ENCODE results near the gene NKX6-1.

Gene NKX6-1

GRCh38 chr4:84498203-84498934 is 723 bp downstream of the NKX6-1 start:
- no peak for DNase-seq (ENCODE audit: low read depth)

- no peak for DNase-seq (ENCODE audit: low read depth)
Measured at GRCh38 chr4:84497504-84498202, 1.4 kb downstream of the NKX6-1 start.

GRCh38 chr4:84496706-84497503 is 2.2 kb downstream of the NKX6-1 start:
- DNase-seq (ENCODE audit: low read depth) = peak; percentile 38

GRCh38 chr4:84496331-84496705 is 2.8 kb downstream of the NKX6-1 start:
- DNase-seq (ENCODE audit: low read depth) = no peak

- no peak for DNase-seq (ENCODE audit: low read depth)
Measured at GRCh38 chr4:84495794-84496261, 3.3 kb downstream of the NKX6-1 start.

GRCh38 chr4:84495118-84495793 is 3.8 kb downstream of the NKX6-1 start:
- DNase-seq (ENCODE audit: low read depth) = no peak

- no peak for DNase-seq (ENCODE audit: low read depth)
Measured at GRCh38 chr4:84494531-84494930, 4.6 kb downstream of the NKX6-1 start.

GRCh38 chr4:84494076-84494475 is 5.0 kb downstream of the NKX6-1 start:
- DNase-seq (ENCODE audit: low read depth) = no peak

GRCh38 chr4:84493092-84493850 is 5.8 kb downstream of the NKX6-1 start:
- DNase-seq (ENCODE audit: low read depth) = no peak

GRCh38 chr4:84492737-84493091 is 6.4 kb downstream of the NKX6-1 start:
- no peak for DNase-seq (ENCODE audit: low read depth)

- no peak for DNase-seq (ENCODE audit: low read depth)
Measured at GRCh38 chr4:84492290-84492689, 6.8 kb downstream of the NKX6-1 start.

- DNase-seq (ENCODE audit: low read depth) = no peak
Measured at GRCh38 chr4:84491481-84491880, 7.6 kb downstream of the NKX6-1 start.

GRCh38 chr4:84490663-84491062 is 8.4 kb downstream of the NKX6-1 start:
- no peak for DNase-seq (ENCODE audit: low read depth)

GRCh38 chr4:84484236-84484635 is 14.9 kb downstream of the NKX6-1 start:
- no peak for DNase-seq (ENCODE audit: low read depth)

- no peak for DNase-seq (ENCODE audit: low read depth)
Measured at GRCh38 chr4:84483688-84484087, 15.4 kb downstream of the NKX6-1 start.

GRCh38 chr4:84482564-84483563 is 16.2 kb downstream of the NKX6-1 start:
- DNase-seq (ENCODE audit: low read depth) = no peak

GRCh38 chr4:84481860-84482245 is 17.2 kb downstream of the NKX6-1 start:
- DNase-seq (ENCODE audit: low read depth) = no peak

- no peak for DNase-seq (ENCODE audit: low read depth)
Measured at GRCh38 chr4:84481077-84481859, 17.8 kb downstream of the NKX6-1 start.

GRCh38 chr4:84480082-84480481 is 19.0 kb downstream of the NKX6-1 start:
- DNase-seq (ENCODE audit: low read depth) = no peak

Data from GM04503 (cell line).